ENCODE results near the gene TMEM156.

TMEM156 gene

GRCh38 chr4:38926896-38927295 lies 105.3 kb downstream of the TMEM156 start:
- DNase-seq (ENCODE audit: low read depth, low spot score), result no peak

DNA sequence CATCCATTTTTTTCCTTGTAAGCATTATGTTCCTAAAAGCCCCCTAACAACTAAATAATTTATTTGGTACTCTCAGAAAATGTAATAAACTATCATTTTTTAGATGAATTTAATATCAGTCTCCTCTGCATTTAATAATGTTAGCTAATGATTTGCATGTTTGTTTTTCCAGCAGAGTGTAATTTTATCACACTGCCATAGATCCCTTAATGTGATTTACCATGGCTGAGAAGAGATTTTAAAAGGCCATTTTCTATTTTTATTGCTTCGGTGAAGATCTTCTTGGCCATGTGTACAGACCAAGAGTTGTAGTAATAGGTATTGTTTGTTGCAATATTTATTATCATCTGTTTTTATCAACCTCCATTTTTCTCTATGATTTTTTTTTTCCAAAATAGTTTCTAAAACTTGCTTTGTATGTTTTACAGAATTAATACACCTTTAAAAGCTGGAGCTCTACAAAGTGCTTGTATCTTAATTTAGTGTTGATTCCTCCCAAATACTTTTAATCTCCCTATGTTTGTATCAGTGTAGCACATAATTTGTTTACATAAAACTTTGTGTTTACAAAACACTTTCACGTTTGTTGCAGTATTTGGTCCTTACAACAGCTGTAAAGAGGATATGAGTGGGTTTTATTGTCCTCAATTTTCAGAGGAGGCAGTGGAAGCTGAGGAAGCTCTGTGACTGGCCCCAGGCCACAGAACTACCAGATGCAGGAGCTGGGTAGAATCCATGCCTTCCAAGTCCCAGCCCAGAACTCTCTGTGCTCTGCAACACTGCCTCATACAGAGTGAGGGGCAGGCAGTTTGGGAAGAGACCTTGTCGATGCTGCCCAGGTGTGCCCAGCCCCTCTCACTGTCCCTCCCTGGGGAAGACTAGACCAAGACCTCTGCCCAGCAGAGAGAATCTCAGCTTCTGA lies 106.5 kb downstream of the TMEM156 start:
- DNase-seq (ENCODE audit: low read depth, low spot score), result no peak

DNA sequence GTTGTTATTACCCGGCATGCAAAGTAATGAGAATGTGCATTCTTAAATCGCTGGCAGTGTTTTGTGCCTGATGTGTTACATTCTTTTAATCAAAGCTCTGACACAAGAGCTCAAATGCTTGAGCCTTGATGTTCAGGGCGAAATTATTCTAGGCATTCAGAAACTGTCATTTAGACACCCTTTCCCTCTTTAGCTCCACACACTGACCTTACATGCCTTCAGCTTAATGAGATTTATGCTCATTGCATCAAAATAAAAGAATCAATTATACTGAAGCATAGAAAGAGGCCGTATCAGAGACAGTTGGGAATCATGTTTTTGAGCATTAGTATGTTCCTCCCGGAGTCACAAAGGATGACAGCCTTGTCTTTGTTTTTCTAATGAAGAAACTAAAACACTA lies 107.9 kb downstream of the TMEM156 start:
- no peak for DNase-seq (ENCODE audit: low read depth, low spot score)

GRCh38 chr4:38923746-38924145 lies 108.5 kb downstream of the TMEM156 start:
- DNase-seq (ENCODE audit: low read depth, low spot score), result no peak

DNA sequence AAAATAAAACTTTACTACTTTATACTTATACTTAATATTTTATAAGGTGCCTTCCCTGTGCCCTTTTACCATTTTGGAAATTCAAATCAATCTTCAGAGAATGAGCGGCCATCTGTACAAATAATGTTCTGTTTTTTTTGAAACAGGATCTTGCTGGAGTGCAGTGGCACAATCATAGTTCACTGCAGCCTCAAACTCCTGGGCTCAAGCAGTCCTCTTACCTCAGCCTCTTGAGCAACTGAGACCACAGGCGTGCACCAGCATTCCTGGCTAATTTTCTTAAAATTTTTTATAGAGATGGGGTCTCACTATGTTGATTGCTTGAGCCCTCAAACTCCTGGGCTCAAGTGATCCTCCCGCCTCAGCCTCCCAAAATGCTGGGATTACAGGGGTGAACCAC lies 111.1 kb downstream of the TMEM156 start:
- no peak for DNase-seq (ENCODE audit: low read depth, low spot score)

- DNase-seq (ENCODE audit: low read depth, low spot score), result no peak
Observed at GRCh38 chr4:38920677-38921076, 111.5 kb downstream of the TMEM156 start.

DNA sequence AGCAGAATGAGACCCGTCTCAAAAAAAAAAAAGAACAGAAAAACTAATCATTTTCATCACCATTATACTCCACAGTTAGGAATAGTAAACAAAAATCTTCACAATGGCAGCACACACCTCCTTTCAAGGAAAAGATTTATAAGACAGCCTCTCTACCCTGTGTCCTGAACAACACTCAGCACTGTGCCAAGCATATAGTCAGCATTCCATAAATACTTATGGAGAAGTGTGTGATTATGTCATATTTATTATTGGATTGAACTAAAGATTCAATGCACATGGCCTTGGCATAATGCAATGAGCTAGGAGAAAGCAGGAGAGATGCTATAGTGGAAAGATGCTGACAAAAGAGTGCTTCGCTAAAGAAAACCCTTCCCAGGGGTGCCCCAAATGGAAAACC lies 112.0 kb downstream of the TMEM156 start:
- DNase-seq (ENCODE audit: low read depth, low spot score), result no peak

GRCh38 chr4:38919494-38919893 lies 112.7 kb downstream of the TMEM156 start:
- no peak for DNase-seq (ENCODE audit: low read depth, low spot score)

- no peak for DNase-seq (ENCODE audit: low read depth, low spot score)
Observed at GRCh38 chr4:38917481-38918025, 114.7 kb downstream of the TMEM156 start.

All from iPS DF 19.7 (cell line).